ENCODE results near the gene NUP93.

DNA sequence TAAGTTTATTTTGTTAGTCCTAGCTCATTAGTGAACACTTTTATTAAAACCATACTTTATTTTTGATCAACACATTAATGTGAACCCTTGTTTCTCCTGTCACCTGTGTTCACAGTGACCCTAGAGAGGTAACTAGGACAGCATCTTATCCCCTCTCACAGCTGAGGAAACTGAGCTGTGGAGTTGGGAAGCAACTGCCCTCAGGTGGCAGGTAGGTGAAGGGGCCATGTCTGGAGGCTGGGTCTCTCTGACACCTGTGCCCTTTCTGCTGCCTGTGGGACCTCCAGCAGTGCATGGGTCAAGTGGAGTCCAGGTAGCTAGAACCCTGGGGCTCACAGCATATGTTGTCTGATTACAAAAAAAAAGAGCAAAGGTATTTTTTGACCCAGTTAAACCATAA lies 112.2 kb downstream of the NUP93 start:
- TF ChIP-seq SUZ12 (IDR thresholded peaks at IDR 0.05) (no peak), FOXA1 (IDR thresholded peaks at IDR 0.05) (no peak), SP1 (IDR thresholded peaks at IDR 0.05) (no peak), FOXK2 (IDR thresholded peaks at IDR 0.05) (no peak)

Measured in HEK293T (cell line).